HepG2 (cell line): ENCODE measurements around the gene ERO1A.

ENCODE experiments used
- DNMT1 ChIP-seq: sonication (generic); formaldehyde crosslinking; IDR thresholded peaks from 2 replicates; pipeline ENCODE4 v1.5.1; 2020; ENCODE audit warnings: mild to moderate bottlenecking, missing genetic modification reagents
- EP300 ChIP-seq, 3 experiments: sonication (generic) in 1 of 3; formaldehyde crosslinking in 1 of 3; IDR thresholded peaks; 2 replicates each; pipeline versions ENCODE4 v1.5.1 to v1.6.1; 2011 to 2020; ENCODE audit warnings: low read depth in 2 of 3, low read length in 2 of 3, borderline replicate concordance in 1 of 3, improper control_type of control experiment in 1 of 3, mild to moderate bottlenecking in 1 of 3, missing genetic modification reagents in 1 of 3, moderate library complexity in 1 of 3
- EZH2 ChIP-seq: conservative IDR thresholded peaks from 2 replicates; pipeline ENCODE4 v1.6.1; 2012; ENCODE audit warnings: mild to moderate bottlenecking, low read depth, low read length, moderate library complexity
- JUN ChIP-seq: sonication (generic); formaldehyde crosslinking; IDR thresholded peaks from 2 replicates; pipeline ENCODE4 v1.4.0; 2020; ENCODE audit warnings: mild to moderate bottlenecking, missing genetic modification reagents
- REPIN1 ChIP-seq: sonication (generic); formaldehyde crosslinking; IDR thresholded peaks from 2 replicates; pipeline ENCODE4 v1.8.0; 2022; ENCODE audit warnings: missing genetic modification reagents, low read depth, mild to moderate bottlenecking, borderline replicate concordance
- TFAP4 ChIP-seq: sonication (generic); IDR thresholded peaks from 2 replicates; pipeline ENCODE4 v1.6.1; 2016; ENCODE audit warnings: low read depth, borderline replicate concordance
- ZNF350 ChIP-seq: sonication (generic); formaldehyde crosslinking; IDR thresholded peaks from 2 replicates; pipeline ENCODE4 v1.4.0; 2020; ENCODE audit warnings: mild to moderate bottlenecking, low read depth, missing genetic modification reagents, borderline replicate concordance

GRCh38 chr14:52641745-52642144 is 53.6 kb downstream of the ERO1A start:
- TF ChIP-seq EP300 (IDR thresholded peaks at IDR 0.05; ENCODE audit: low read depth in 2 of 2, low read length in 2 of 2) (no peak), EP300 (CRISPR knock-in tag; IDR thresholded peaks at IDR 0.05; ENCODE audit: borderline replicate concordance) (no peak), DNMT1 (no peak), EZH2 (no peak), TFAP4 (no peak), JUN (CRISPR knock-in tag) (no peak), ZNF350 (no peak), REPIN1 (CRISPR knock-in tag) (no peak)
